Ovary (tissue), 9 donors: ENCODE measurements around the gene LGALS7. TPM values are rescaled to one million over a fixed set of nuclear protein-coding genes. Genes with fewer than 3 reads are reported as not detected.

ENCODE experiments used
- DNase-seq, 5 donors: peaks; one replicate each; pipeline ENCODE4 v3.0.0-alpha.2; 2019 to 2020
- H3K27ac ChIP-seq, 2 donors: fragments of 200-600 bp; one replicate each; pipeline versions ENCODE4 v1.5.1 to v1.8.0; 2019 to 2022
- H3K27me3 ChIP-seq: fragments of 200-600 bp; one replicate; pipeline ENCODE4 v1.8.0; 2022
- H3K36me3 ChIP-seq: fragments of 200-600 bp; sonication (generic); one replicate; pipeline ENCODE4 v1.5.1; 2019
- H3K4me1 ChIP-seq: one replicate; pipeline ENCODE4 v1.8.1; 2013; ENCODE audit warnings: mild to moderate bottlenecking, moderate library complexity; ENCODE audit not compliant: insufficient read depth
- H3K4me3 ChIP-seq: fragments of 200-600 bp; sonication (generic); one replicate; pipeline ENCODE4 v1.5.1; 2017
- H3K9me3 ChIP-seq, 2 donors: fragments of 200-600 bp in 1 of 2; sonication (generic) in 1 of 2; one replicate each; pipeline versions ENCODE4 v1.5.1 to v1.8.1; 2013 to 2019; ENCODE audit warnings: mild to moderate bottlenecking in 1 of 2, moderate library complexity in 1 of 2
- EP300 ChIP-seq: sonication (generic); formaldehyde crosslinking; IDR thresholded peaks from one replicate; pipeline ENCODE4 v1.6.1; 2017; ENCODE audit warnings: antibody characterized with exemption
- POLR2A ChIP-seq: fragments of 450-650 bp; IDR thresholded peaks from one replicate; pipeline ENCODE4 v1.6.1; 2017; ENCODE audit warnings: antibody characterized with exemption, mild to moderate bottlenecking, moderate library complexity
- WGBS, 3 donors: extraction: QIAGEN DNeasy Blood & Tissue Kit in 1 of 3; methylation state at CpG; one replicate each; pipeline versions ENCODE4 v1.1.5 to v1.1.7; 2013 to 2017; 5-methylcytosine and 5-hydroxymethylcytosine counted together
- intact Hi-C, 4 donors: fragments of 100-400 bp; cut with DNase I; formaldehyde crosslinking; loops; one replicate each; pipeline versions ENCODE4 v1.11.0 to v1.15.1; 2022 to 2023
- polyA plus RNA-seq, 2 donors: library from polyadenylated mRNA; stranded (reverse); fragments of 200-250 nt in 1 of 2; fragments of 350-450 nt in 1 of 2; fragmentation: Illumina TruSeq in 1 of 2; extraction: RNeasy Lipid Tissue Mini Kit (QIAGEN cat#74804) in 1 of 2; gene quantifications; one replicate each; pipeline ENCODE4 v1.2.3, GENCODE V29; 2013 to 2014
- total RNA-seq, 7 donors: library from RNA; depleted of rRNA in 2 of 7; stranded (reverse); fragments of >200 nt in 2 of 7; fragmentation: NEBNext Ultra II Directional in 3 of 7; extraction: Animal tissue kit (Norgen Biotek cat#: 25700) in 3 of 7; gene quantifications; one replicate each; pipeline versions ENCODE4 v1.1.0 to v1.2.4, GENCODE V29; 2016 to 2023
- TF ChIP-seq, protein P1 (sequence below), 3 donors: fragments of 450-650 bp in 2 of 3; fragments of 200-600 bp in 1 of 3; IDR thresholded peaks; one replicate each; pipeline versions ENCODE4 v1.5.1 to v1.8.0; 2016 to 2022; ENCODE audit warnings: antibody characterized with exemption in 3 of 3, mild to moderate bottlenecking in 1 of 3
- donor health status: DM: no; HTN: no; CAD: no; lungs with moderate emphysema.
- donor health status: DM: no; HTN: no; CAD: no.
- donor health status: Bipolar disorder and iron deficiency.
- donor health status: DM: yes; HTN: yes; CAD: no.
- donor health status: DM: no; HTN: no; CAD: no.
- donor health status: DM: yes; HTN: yes; CAD: no.

Gene LGALS7
- total and polyA plus RNA-seq, 9 donors: 0.69 to 0.84 (median 0.79) TPM; not detected in 6

DNA sequence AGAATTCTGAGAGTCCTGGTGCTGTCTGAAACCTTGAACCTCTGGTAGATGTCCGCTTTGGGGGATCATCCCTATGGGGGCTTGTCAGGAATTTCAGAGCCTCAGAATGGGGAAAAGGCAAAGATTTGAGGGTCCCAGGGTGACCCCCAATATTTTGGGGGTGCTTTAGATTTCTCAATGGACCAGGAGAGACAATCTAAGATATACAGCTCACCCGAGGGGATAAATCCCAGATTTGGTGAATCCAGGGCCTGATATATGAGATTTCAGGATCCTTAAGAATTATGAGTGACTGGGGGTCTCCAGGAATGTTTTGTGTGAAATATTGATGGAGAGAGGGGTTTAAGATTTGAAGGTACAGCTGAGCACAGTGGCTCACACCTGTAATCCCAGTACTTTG, 32.4 kb downstream of the LGALS7 start:
- no peak overlapping the region for H3K4me3 ChIP-seq
- H3K9me3 ChIP-seq: no peaks in the 10 kb centered on the region
- H3K27ac ChIP-seq: no peak overlapping the region
- no peaks in the 10 kb centered on the region for H3K36me3 ChIP-seq
- WGBS, 3 donors: 93 to 96% (median 95%) methylated on average over 2 of the region's 2 CpGs
- H3K27me3 ChIP-seq: no peaks in the 10 kb centered on the region
- TF ChIP-seq POLR2A (no peak), EP300 (no peak)
- TF ChIP-seq, protein P1, sequence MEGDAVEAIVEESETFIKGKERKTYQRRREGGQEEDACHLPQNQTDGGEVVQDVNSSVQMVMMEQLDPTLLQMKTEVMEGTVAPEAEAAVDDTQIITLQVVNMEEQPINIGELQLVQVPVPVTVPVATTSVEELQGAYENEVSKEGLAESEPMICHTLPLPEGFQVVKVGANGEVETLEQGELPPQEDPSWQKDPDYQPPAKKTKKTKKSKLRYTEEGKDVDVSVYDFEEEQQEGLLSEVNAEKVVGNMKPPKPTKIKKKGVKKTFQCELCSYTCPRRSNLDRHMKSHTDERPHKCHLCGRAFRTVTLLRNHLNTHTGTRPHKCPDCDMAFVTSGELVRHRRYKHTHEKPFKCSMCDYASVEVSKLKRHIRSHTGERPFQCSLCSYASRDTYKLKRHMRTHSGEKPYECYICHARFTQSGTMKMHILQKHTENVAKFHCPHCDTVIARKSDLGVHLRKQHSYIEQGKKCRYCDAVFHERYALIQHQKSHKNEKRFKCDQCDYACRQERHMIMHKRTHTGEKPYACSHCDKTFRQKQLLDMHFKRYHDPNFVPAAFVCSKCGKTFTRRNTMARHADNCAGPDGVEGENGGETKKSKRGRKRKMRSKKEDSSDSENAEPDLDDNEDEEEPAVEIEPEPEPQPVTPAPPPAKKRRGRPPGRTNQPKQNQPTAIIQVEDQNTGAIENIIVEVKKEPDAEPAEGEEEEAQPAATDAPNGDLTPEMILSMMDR (IDR thresholded peaks at IDR 0.05): no peak
- no peaks in the 10 kb centered on the region for H3K4me1 ChIP-seq
- no peak for DNase-seq
- intact Hi-C loops: no loop called here

DNA sequence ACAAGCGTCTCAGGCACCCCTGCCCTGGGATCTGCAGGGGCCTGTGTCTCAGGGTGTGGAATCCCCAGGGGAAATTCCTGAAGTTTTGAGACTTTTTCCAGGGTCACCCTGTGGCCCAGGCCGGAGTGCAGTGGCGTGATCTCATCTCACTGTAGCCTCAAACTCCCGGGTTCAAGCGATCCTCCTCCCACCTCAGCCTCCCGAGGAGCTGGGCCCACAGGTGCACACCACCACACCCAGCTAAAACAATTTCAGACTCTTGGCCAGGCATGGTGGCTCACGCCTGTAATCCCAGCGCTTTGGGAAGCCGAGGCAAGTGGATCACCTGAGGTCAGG, 33.1 kb downstream of the LGALS7 start:
- intact Hi-C loops: no loop called here
- Histone ChIP-seq H3K9me3 (no peaks in the 10 kb centered on the region), H3K4me1 (no peaks in the 10 kb centered on the region), H3K27me3 (no peaks in the 10 kb centered on the region), H3K36me3 (no peaks in the 10 kb centered on the region), H3K27ac (no peak overlapping the region), H3K4me3 (no peak overlapping the region)
- TF ChIP-seq EP300 (no peak), POLR2A (no peak)
- TF ChIP-seq, protein P1 (IDR thresholded peaks at IDR 0.05): no peak
- no peak for DNase-seq
- WGBS, 3 donors: 91 to 93% (median 91%) methylated on average over 9 of the region's 9 CpGs

DNA sequence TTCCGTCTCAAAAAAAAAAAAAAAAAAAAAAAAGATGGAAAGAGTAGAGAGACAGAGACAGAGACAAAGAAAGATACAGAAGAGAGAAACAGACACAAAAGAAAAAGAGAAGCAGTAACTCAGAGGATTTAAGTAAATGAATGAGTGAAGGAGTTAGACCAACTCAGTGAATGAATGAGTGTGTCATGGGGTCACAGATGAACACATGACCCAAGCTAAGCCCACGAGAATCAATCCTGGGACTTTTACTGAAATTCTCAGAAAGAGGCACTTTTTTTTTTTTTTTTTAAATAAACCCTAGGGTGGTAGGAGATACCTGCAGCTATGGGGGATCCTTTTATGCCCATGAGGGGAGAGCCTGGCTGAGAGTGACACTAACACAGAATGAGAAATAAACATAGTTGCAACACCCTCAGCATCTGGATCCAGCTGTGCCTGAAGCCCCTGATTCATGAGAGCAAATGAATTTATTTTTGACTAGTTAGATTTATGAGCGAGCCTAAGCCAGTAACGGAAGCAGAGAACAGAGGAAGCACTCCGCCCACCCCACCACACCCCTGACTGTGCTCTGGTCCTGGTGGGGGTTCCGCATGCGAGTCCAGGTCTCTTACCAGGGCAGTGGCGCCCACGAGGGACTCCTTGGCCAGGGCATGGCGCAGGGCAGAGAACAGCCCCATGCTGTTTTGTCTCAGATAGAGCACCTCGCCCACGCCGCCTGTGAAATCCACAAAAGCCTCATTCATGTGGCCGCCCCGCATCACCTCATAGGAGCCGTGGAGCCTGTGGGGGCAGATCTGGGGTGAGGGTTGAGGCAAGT, 33.7 kb downstream of the LGALS7 start:
- Histone ChIP-seq H3K36me3 (no peaks in the 10 kb centered on the region), H3K27me3 (no peaks in the 10 kb centered on the region), H3K27ac (no peak overlapping the region), H3K9me3 (no peaks in the 10 kb centered on the region), H3K4me3 (no peak overlapping the region), H3K4me1 (no peaks in the 10 kb centered on the region)
- intact Hi-C loops: no loop called here
- TF ChIP-seq, protein P1 (IDR thresholded peaks at IDR 0.05): no peak
- TF ChIP-seq EP300: no peak
- no peak for TF ChIP-seq POLR2A
- DNase-seq: no peak
- WGBS, 3 donors: 77 to 82% (median 81%) methylated on average over 16 of the region's 16 CpGs

DNA sequence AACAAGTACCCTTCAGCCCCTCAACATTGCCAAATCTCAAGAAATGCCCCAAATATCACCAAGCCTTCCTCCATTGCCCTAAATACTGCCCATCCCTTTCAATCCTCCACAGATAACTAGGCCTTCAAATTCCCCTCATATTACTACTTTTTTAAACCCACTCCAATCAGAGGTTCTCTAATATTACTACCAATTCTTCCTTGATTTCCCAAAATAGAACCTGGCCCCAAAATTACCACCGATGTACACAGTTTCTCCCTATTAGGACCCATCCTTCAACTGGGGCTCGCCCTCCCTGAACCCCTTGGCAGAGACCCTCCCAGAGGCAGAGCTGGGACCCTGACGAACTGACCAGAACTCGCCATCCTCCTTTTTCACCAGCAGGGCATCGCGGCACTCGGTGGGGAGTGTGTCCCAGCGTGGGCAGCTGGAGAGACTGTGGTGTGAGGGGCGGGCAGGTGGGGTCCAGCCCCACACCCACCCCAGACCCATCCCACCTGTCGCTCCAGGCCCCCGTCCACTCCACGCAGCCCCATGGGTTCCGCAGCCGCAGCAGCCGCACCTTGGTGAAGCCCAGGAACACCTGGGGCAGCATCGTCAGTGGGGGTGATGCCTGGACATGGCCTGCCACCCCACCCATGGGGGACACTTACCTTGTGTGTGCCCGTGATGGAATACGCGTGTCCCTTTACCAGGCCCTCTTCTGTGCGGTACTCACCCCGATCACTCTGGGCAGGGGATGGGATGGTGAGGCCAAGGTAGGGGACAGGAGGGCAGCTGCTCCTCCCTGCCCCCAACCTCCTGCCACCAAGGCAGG, 35.2 kb downstream of the LGALS7 start:
- no peak for DNase-seq
- TF ChIP-seq, protein P1 (IDR thresholded peaks at IDR 0.05): no peak
- TF ChIP-seq EP300 (no peak), POLR2A (no peak)
- no peak overlapping the region for H3K4me3 ChIP-seq
- WGBS, 3 donors: 94 to 98% (median 94%) methylated on average over 21 of the region's 21 CpGs
- intact Hi-C loops: no loop called here
- H3K4me1 ChIP-seq: no peaks in the 10 kb centered on the region
- H3K9me3 ChIP-seq: no peaks in the 10 kb centered on the region
- H3K27me3 ChIP-seq: no peaks in the 10 kb centered on the region
- H3K36me3 ChIP-seq: no peaks in the 10 kb centered on the region
- no peak overlapping the region for H3K27ac ChIP-seq
